Fibroblast of lung (primary cell): ENCODE data around the gene OTOP2. TPM values are rescaled to one million over a fixed set of nuclear protein-coding genes. Genes with fewer than 3 reads are reported as not detected.

ENCODE experiments used
- DNase-seq, 2 donors: peaks; one replicate each; pipeline versions ENCODE4 v3.0.0 to v3.0.0-alpha.2; 2010; ENCODE audit warnings: low read depth in 2 of 2
- H2AFZ ChIP-seq: 2 replicates; pipeline ENCODE4 v1.5.1; 2012; ENCODE audit warnings: low read length, control low read depth, inconsistent platforms
- H3K27ac ChIP-seq: 2 replicates; pipeline ENCODE4 v1.5.1; 2011; ENCODE audit warnings: low read length, control low read depth; ENCODE audit not compliant: insufficient read depth
- H3K27me3 ChIP-seq: 2 replicates; pipeline ENCODE4 v1.5.1; 2011; ENCODE audit warnings: mild to moderate bottlenecking, low read length; ENCODE audit not compliant: control insufficient read depth, insufficient read depth
- H3K36me3 ChIP-seq: 2 replicates; pipeline ENCODE4 v1.5.1; 2011; ENCODE audit warnings: low read length; ENCODE audit not compliant: control insufficient read depth, insufficient read depth
- H3K4me1 ChIP-seq: 2 replicates; pipeline ENCODE4 v1.5.1; 2011; ENCODE audit warnings: low read length; ENCODE audit not compliant: control insufficient read depth, insufficient read depth; ENCODE audit errors: extremely low read depth
- H3K4me2 ChIP-seq: 2 replicates; pipeline ENCODE4 v1.5.1; 2011; ENCODE audit warnings: low read length, control low read depth; ENCODE audit not compliant: insufficient read depth; ENCODE audit errors: extremely low read depth
- H3K4me3 ChIP-seq, 4 experiments: fragments of 200-600 bp in 1 of 4; sonication (generic) in 1 of 4; replicated peaks in 1 of 4; 2 replicates each; pipeline ENCODE4 v1.5.1; 2011 to 2016; ENCODE audit warnings: low read length in 4 of 4, low read depth in 3 of 4, mild to moderate bottlenecking in 3 of 4, control low read depth in 2 of 4, inconsistent platforms in 1 of 4, mixed read lengths in 1 of 4; ENCODE audit not compliant: insufficient read depth in 1 of 4; ENCODE audit errors: control extremely low read depth in 1 of 4
- H3K79me2 ChIP-seq: 2 replicates; pipeline ENCODE4 v1.5.1; 2012; ENCODE audit warnings: mild to moderate bottlenecking, low read length, inconsistent platforms; ENCODE audit not compliant: control insufficient read depth, insufficient read depth
- H3K9ac ChIP-seq: 2 replicates; pipeline ENCODE4 v1.5.1; 2011; ENCODE audit warnings: mild to moderate bottlenecking, low read length, control low read depth; ENCODE audit not compliant: insufficient read depth
- H3K9me3 ChIP-seq: 2 replicates; pipeline ENCODE4 v1.5.1; 2012; ENCODE audit warnings: low read depth, low read length; ENCODE audit not compliant: control insufficient read depth, insufficient read depth
- H4K20me1 ChIP-seq: 2 replicates; pipeline ENCODE4 v1.5.1; 2011; ENCODE audit warnings: low read length; ENCODE audit not compliant: control insufficient read depth, insufficient read depth; ENCODE audit errors: extremely low read depth
- CTCF ChIP-seq, 2 donors: IDR thresholded peaks in 1 of 2; conservative IDR thresholded peaks in 1 of 2; 1 replicate in 1 of 2; 2 replicates in 1 of 2; pipeline ENCODE4 v1.5.1; 2011 to 2012; ENCODE audit warnings: low read length in 2 of 2, control low read depth in 1 of 2, inconsistent platforms in 1 of 2, low read depth in 1 of 2, mild to moderate bottlenecking in 1 of 2
- EZH2 ChIP-seq: IDR thresholded peaks from 2 replicates; pipeline ENCODE4 v1.5.1; 2012; ENCODE audit warnings: low read length, control low read depth, mild to moderate bottlenecking; ENCODE audit errors: missing control alignments
- polyA plus RNA-seq, 2 donors: library from polyadenylated mRNA; depleted of rRNA in 1 of 2; stranded (reverse) in 1 of 2; unstranded in 1 of 2; fragments of >200 nt; gene quantifications; 2 replicates each; pipeline ENCODE4 v1.2.1, GENCODE V29; 2011 to 2012; ENCODE audit warnings: missing spikeins in 1 of 2
- total RNA-seq: library from RNA; depleted of rRNA; stranded (reverse); fragments of >200 nt; gene quantifications from 2 replicates; pipeline ENCODE4 v1.2.1, GENCODE V29; 2014

The OTOP2 gene
- total and polyA plus RNA-seq, 2 donors (not counting 1 experiment from before 2014, with no cell fraction given): not detected

DNA sequence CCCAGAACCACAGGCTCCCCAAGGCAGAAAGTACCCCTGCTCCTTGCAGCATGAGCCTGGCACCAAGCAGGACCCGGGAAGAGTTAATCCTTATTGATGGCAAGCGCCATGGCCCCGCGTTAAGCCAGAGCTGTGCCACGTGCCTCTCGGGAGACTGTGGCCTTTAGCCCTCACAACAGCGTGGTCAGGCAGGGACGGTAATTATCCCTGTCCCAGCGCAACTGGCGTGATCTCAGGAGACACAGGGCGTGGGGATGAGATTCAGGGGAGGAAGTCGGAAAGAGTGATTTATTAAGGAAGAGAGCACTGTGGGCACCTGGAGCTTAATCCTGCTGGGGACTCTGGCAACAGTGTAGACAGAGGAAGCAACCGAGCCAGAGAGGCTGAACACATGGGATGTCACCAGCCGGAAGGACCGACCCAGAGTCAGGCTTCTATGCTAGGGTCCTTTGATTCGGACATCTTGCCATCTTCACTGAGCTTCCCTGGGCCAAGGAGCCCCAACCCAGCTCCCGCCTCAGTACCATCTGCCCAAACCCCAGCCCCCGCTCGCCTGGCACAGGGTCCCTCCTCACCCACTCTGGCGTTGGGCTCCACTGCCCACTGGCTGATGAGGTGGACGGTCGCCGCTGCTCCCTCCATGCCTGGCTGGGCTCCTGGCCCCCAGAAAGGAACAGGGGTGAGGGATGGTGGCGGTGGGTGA, 28.5 kb downstream of the OTOP2 start:
- Histone ChIP-seq H3K79me2 (no peaks in the 10 kb centered on the region), H3K27me3 (peaks cover 8% of the 10 kb centered on the region), H3K4me3 (no peak overlapping the region), H2AFZ (no peak overlapping the region), H3K36me3 (no peaks in the 10 kb centered on the region), H3K4me2 (no peak overlapping the region), H3K9me3 (no peaks in the 10 kb centered on the region), H3K27ac (no peak overlapping the region), H3K4me1 (no peaks in the 10 kb centered on the region), H3K9ac (no peak overlapping the region), H4K20me1 (no peaks in the 10 kb centered on the region)
- TF ChIP-seq CTCF (conservative IDR thresholded peaks at IDR 0.05 in 1 of 2, IDR thresholded peaks at IDR 0.05 in 1 of 2; ENCODE audit: low read depth in 1 of 2, low read length in 2 of 2): no peak
- no peak for TF ChIP-seq EZH2
- no peak for DNase-seq

- no peak overlapping the region for H2AFZ ChIP-seq
- DNase-seq: no peak
- no peak overlapping the region for H3K27ac ChIP-seq
- no peaks in the 10 kb centered on the region for H4K20me1 ChIP-seq
- no peak overlapping the region for H3K9ac ChIP-seq
- H3K4me3 ChIP-seq: no peak overlapping the region
- no peaks in the 10 kb centered on the region for H3K36me3 ChIP-seq
- no peaks in the 10 kb centered on the region for H3K79me2 ChIP-seq
- TF ChIP-seq CTCF (conservative IDR thresholded peaks at IDR 0.05 in 1 of 2, IDR thresholded peaks at IDR 0.05 in 1 of 2; ENCODE audit: low read depth in 1 of 2, low read length in 2 of 2) (no peak), EZH2 (no peak)
- no peak overlapping the region for H3K4me2 ChIP-seq
- no peaks in the 10 kb centered on the region for H3K4me1 ChIP-seq
- no peaks in the 10 kb centered on the region for H3K9me3 ChIP-seq
- peaks cover 8% of the 10 kb centered on the region for H3K27me3 ChIP-seq
These were observed 29.1 kb downstream of the OTOP2 start for GRCh38 chr17:74953134-74953687.

- no peaks in the 10 kb centered on the region for H3K9me3 ChIP-seq
- H3K79me2 ChIP-seq: no peaks in the 10 kb centered on the region
- no peak overlapping the region for H2AFZ ChIP-seq
- no peak overlapping the region for H3K9ac ChIP-seq
- H4K20me1 ChIP-seq: no peaks in the 10 kb centered on the region
- peaks cover 8% of the 10 kb centered on the region for H3K27me3 ChIP-seq
- H3K4me2 ChIP-seq: no peak overlapping the region
- H3K27ac ChIP-seq: no peak overlapping the region
- no peak for TF ChIP-seq CTCF (conservative IDR thresholded peaks at IDR 0.05 in 1 of 2, IDR thresholded peaks at IDR 0.05 in 1 of 2; ENCODE audit: low read depth in 1 of 2, low read length in 2 of 2)
- no peak for TF ChIP-seq EZH2
- H3K4me1 ChIP-seq: no peaks in the 10 kb centered on the region
- H3K4me3 ChIP-seq: no peak overlapping the region
- DNase-seq: no peak
- H3K36me3 ChIP-seq: no peaks in the 10 kb centered on the region
These were observed 30.0 kb downstream of the OTOP2 start for GRCh38 chr17:74954115-74954514.
